HCT116 (cell line): ENCODE measurements around the gene FAM83E. TPM values are rescaled to one million over a fixed set of nuclear protein-coding genes. Genes with fewer than 3 reads are reported as not detected.

ENCODE experiments used
- ATAC-seq: fragments of 200-7000 bp; cut with Tn5 transposase; 2 replicates; pipeline ENCODE4 v1.9.1; 2020; ENCODE audit warnings: mild to moderate bottlenecking, moderate library complexity
- BruUV-seq: library from RNA; stranded (reverse); fragments of 400-500 nt; replicated peaks from 2 replicates; lab custom pipeline; 2021; lab: Mats Ljungman, UMichigan
- CTCF ChIA-PET: fragments of 300-600 bp; sonication (Branson Sonifier 250); formaldehyde crosslinking; loops from one replicate; lab custom pipeline; 2021; ENCODE audit warnings: antibody characterized with exemption; lab: Charles Lee
- POLR2A ChIA-PET: fragments of 300-600, 350-600 bp; sonication (Branson Sonifier 250); formaldehyde crosslinking; loops from one replicate; lab custom pipeline; 2021; ENCODE audit warnings: antibody characterized with exemption; lab: Charles Lee
- RAD21 ChIA-PET, 2 experiments: fragments of 300-600 bp; sonication (Branson Sonifier 250); formaldehyde crosslinking; loops; one replicate each; lab custom pipeline; 2023; ENCODE audit warnings: low total read pairs in 2 of 2; ENCODE audit not compliant: uncharacterized antibody in 2 of 2, unreplicated experiment in 2 of 2, low non-redundant PET in 1 of 2; lab: Charles Lee
- DNase-seq: peaks from one replicate; pipeline ENCODE4 v3.0.0-alpha.2; 2010; ENCODE audit warnings: low read depth, low spot score
- H2AFZ ChIP-seq: fragments of 200-600 bp; shearing (Covaris generic), sonication (generic); 2 replicates; pipeline ENCODE4 v1.6.1; 2017; ENCODE audit warnings: low read depth, mixed run types, mixed read lengths, antibody characterized with exemption, low read length; ENCODE audit not compliant: poor library complexity, severe bottlenecking
- H3K27ac ChIP-seq: 2 replicates; pipeline ENCODE4 v1.5.1; 2012; ENCODE audit warnings: low read depth, low read length
- H3K27me3 ChIP-seq: fragments of 200-600 bp; sonication (generic); 2 replicates; pipeline ENCODE4 v1.6.1; 2016; ENCODE audit warnings: mixed run types, low read length, mixed read lengths; ENCODE audit not compliant: insufficient read depth
- H3K36me3 ChIP-seq, 2 experiments: fragments of 200-500 bp in 1 of 2; fragments of 200-600 bp in 1 of 2; sonication (Bioruptor generic) in 1 of 2; sonication (generic) in 1 of 2; 2 replicates each; pipeline versions ENCODE4 v1.5.1 to v1.6.1; 2014 to 2016; ENCODE audit warnings: low read length in 2 of 2, inconsistent platforms in 1 of 2, mixed read lengths in 1 of 2, mixed run types in 1 of 2; ENCODE audit not compliant: insufficient read depth in 2 of 2, control insufficient read depth in 1 of 2
- H3K4me1 ChIP-seq, 2 experiments: fragments of 200-600 bp in 1 of 2; sonication (generic) in 1 of 2; 2 replicates each; pipeline versions ENCODE4 v1.5.1 to v1.6.1; 2012 to 2017; ENCODE audit warnings: low read length in 2 of 2, inconsistent platforms in 1 of 2, mild to moderate bottlenecking in 1 of 2, mixed read lengths in 1 of 2, mixed run types in 1 of 2, moderate library complexity in 1 of 2; ENCODE audit not compliant: insufficient read depth in 2 of 2, control insufficient read depth in 1 of 2
- H3K4me2 ChIP-seq: fragments of 200-600 bp; sonication (generic); 2 replicates; pipeline ENCODE4 v1.6.1; 2017; ENCODE audit warnings: mixed run types, low read length, mixed read lengths
- H3K4me3 ChIP-seq, 2 experiments: fragments of 200-600 bp in 1 of 2; sonication (generic) in 1 of 2; replicated peaks in 1 of 2; 2 replicates each; pipeline ENCODE4 v1.5.1; 2011 to 2016; ENCODE audit warnings: low read length in 2 of 2, control low read depth in 1 of 2, low read depth in 1 of 2, mild to moderate bottlenecking in 1 of 2, mixed read lengths in 1 of 2, mixed run types in 1 of 2
- H3K79me2 ChIP-seq: fragments of 200-600 bp; sonication (generic); 2 replicates; pipeline ENCODE4 v1.6.1; 2017; ENCODE audit warnings: mild to moderate bottlenecking, mixed run types, low read length, moderate library complexity, mixed read lengths; ENCODE audit not compliant: insufficient read depth
- H3K9ac ChIP-seq: fragments of 200-600 bp; sonication (generic); 2 replicates; pipeline ENCODE4 v1.6.1; 2016; ENCODE audit warnings: low read length, mixed read lengths
- H3K9me2 ChIP-seq: fragments of 200-600 bp; sonication (generic), shearing (Covaris generic); 2 replicates; pipeline ENCODE4 v1.6.1; 2017; ENCODE audit warnings: mixed run types, mild to moderate bottlenecking, moderate library complexity; ENCODE audit not compliant: insufficient read depth
- H3K9me3 ChIP-seq, 2 experiments: fragments of 200-500 bp in 1 of 2; fragments of 200-600 bp in 1 of 2; sonication (Bioruptor generic) in 1 of 2; sonication (generic) in 1 of 2; 2 replicates each; pipeline ENCODE4 v1.6.1; 2014 to 2017; ENCODE audit warnings: low read length in 2 of 2, mixed read lengths in 2 of 2, inconsistent platforms in 1 of 2, low read depth in 1 of 2, mild to moderate bottlenecking in 1 of 2, mixed run types in 1 of 2, moderate library complexity in 1 of 2; ENCODE audit not compliant: control insufficient read depth in 1 of 2, insufficient read depth in 1 of 2
- H4K20me1 ChIP-seq: fragments of 200-600 bp; sonication (generic), shearing (Covaris generic); 2 replicates; pipeline ENCODE4 v1.6.1; 2017; ENCODE audit warnings: mixed run types, mild to moderate bottlenecking, moderate library complexity; ENCODE audit not compliant: insufficient read depth
- CBX3 ChIP-seq: IDR thresholded peaks from 2 replicates; pipeline ENCODE4 v1.6.1; 2012; ENCODE audit warnings: low read depth
- CTCF ChIP-seq, 3 experiments: fragments of 200-600 bp in 1 of 3; sonication (generic) in 1 of 3; IDR thresholded peaks in 2 of 3; conservative IDR thresholded peaks in 1 of 3; 2 replicates each; pipeline ENCODE4 v1.5.1; 2012 to 2017; ENCODE audit warnings: low read depth in 2 of 3, low read length in 2 of 3, antibody characterized with exemption in 1 of 3, borderline replicate concordance in 1 of 3, control low read depth in 1 of 3, mild to moderate bottlenecking in 1 of 3, mixed read lengths in 1 of 3, mixed run types in 1 of 3, moderate library complexity in 1 of 3; ENCODE audit not compliant: insufficient read depth in 1 of 3
- POLR2AphosphoS5 ChIP-seq: IDR thresholded peaks from 2 replicates; pipeline ENCODE4 v1.6.1; 2011; ENCODE audit warnings: mild to moderate bottlenecking, low read depth, low read length, moderate library complexity
- ZFX ChIP-seq: fragments of 450-650 bp; IDR thresholded peaks from 2 replicates; pipeline ENCODE4 v1.6.1; 2017
- intact Hi-C: fragments of 100-400 bp; cut with micrococcal nuclease; formaldehyde crosslinking; loops from 2 replicates; pipeline ENCODE4 v1.10.0; 2022
- total RNA-seq: library from RNA; stranded (reverse); gene quantifications from one replicate; pipeline ENCODE4 v1.2.1, GENCODE V29; 2021; ENCODE audit not compliant: unreplicated experiment

The FAM83E gene
- total RNA-seq, 1 experiment from 2014 or later: 6.8 TPM

DNA sequence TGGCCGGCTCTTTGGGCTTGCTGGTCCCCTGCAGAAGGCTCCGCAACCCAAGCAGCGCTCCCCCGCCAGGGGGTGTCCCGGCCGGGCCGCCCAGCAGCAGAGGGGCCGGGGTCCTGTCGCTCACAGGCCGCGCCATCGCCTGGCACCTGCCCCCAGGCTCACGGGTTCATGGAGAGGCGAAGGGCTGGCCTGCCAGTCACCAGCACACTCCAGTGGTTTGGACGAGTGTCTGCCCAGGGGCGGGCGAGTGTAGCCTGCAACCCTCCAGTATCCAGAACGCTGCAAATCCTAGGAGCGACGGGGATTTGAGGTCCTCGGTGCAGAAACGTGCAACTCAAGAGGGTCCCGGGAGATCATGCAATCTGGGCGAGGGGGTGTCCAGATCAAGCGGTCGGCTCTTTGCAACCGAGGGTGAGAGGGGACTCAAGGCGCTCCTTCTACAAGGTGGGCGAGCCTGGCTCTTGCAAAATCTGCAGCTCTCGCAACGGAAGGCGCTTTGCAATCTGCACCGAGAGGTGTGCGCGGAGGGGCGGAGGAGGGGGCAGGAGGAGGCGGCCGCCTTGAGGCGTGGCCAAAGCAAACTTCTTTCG, 22.1 kb upstream of the FAM83E start, which contains the start of gene DBP:
Gene DBP (minus strand): TSS at position 521 of the 590 bp plus-strand sequence. CDS start 385 bp downstream, at position 136.
- Histone ChIP-seq H3K27me3 (no peaks in the 10 kb centered on the region), H3K36me3 (0 out of 4 replicates have a peak, but pooled peaks cover 0 to 3% of the 10 kb centered on the region in 2 experiments), H3K79me2 (peaks cover 18% of the 10 kb centered on the region), H3K9me2 (no peaks in the 10 kb centered on the region), H2AFZ (no peak within 1 kb of the TSS), H3K4me3 (peak within 1 kb of the TSS; percentile 57 to 83), H3K27ac (peak within 1 kb of the TSS; percentile 95), H4K20me1 (no peaks in the 10 kb centered on the region), H3K9ac (peak within 1 kb of the TSS; percentile 96), H3K4me1 (peaks cover 29 to 71% of the 10 kb centered on the region in 2 experiments), H3K4me2 (peak within 1 kb of the TSS; percentile 93), H3K9me3 (no peaks in the 10 kb centered on the region)
- DNase-seq (no peak), ATAC-seq (peak; percentile 5; the same call in 1 of the 2 replicates)
- CTCF ChIA-PET: no interaction called here
- BruUV-seq: TSS peak; percentile 44
- TF ChIP-seq CTCF (IDR thresholded peaks at IDR 0.05 in 2 of 3, conservative IDR thresholded peaks at IDR 0.05 in 1 of 3; ENCODE audit: borderline replicate concordance in 1 of 3, insufficient read depth in 1 of 3, low read depth in 2 of 3, low read length in 2 of 3) (peak in 2 of 3 experiments; percentile 16 to 18; a peak in 3 of 6 replicates), CBX3 (no peak), POLR2AphosphoS5 (peak; percentile 81), ZFX (0 out of 2 replicates have a peak, but pooled peaks have one; percentile 18)
- RAD21 ChIA-PET: no interaction called here
- POLR2A ChIA-PET: interaction anchor here (1.0 to 2.3 kb wide), 4 partner anchors 9 to 20 kb away, joined by 3 to 16 read pairs (median 8); partner anchors contain the start of genes CA11, RPL18 and SPHK2
- intact Hi-C loops: no loop called here
